H1 (cell line): ENCODE data around the gene CTIF.

Source experiments
- ATF2 ChIP-seq: IDR thresholded peaks from 2 replicates; pipeline ENCODE4 v1.6.1; 2012; ENCODE audit warnings: low read length, inconsistent platforms
- BRCA1 ChIP-seq: IDR thresholded peaks from 2 replicates; pipeline ENCODE4 v1.6.1; 2012; ENCODE audit warnings: low read depth, low read length, improper control_type of control experiment
- CHD2 ChIP-seq: IDR thresholded peaks from 2 replicates; pipeline ENCODE4 v1.6.1; 2012; ENCODE audit warnings: low read length, improper control_type of control experiment
- CREB1 ChIP-seq: IDR thresholded peaks from 2 replicates; pipeline ENCODE4 v1.6.1; 2012; ENCODE audit warnings: inconsistent platforms
- CTCF ChIP-seq, 3 experiments: IDR thresholded peaks; 1 replicate in 2 of 3; 2 replicates in 1 of 3; pipeline versions ENCODE4 v1.5.1 to v1.6.1; 2011; ENCODE audit warnings: low read length in 3 of 3, mild to moderate bottlenecking in 3 of 3, inconsistent platforms in 2 of 3, low read depth in 1 of 3, moderate library complexity in 1 of 3; ENCODE audit not compliant: insufficient read depth in 1 of 3; ENCODE audit errors: control extremely low read depth in 1 of 3
- EP300 ChIP-seq, 2 experiments: IDR thresholded peaks; 1 replicate in 1 of 2; 2 replicates in 1 of 2; pipeline ENCODE4 v1.6.1; 2011 to 2012; ENCODE audit warnings: low read depth in 2 of 2, low read length in 2 of 2, mild to moderate bottlenecking in 2 of 2, borderline replicate concordance in 1 of 2, inconsistent platforms in 1 of 2, moderate library complexity in 1 of 2
- EZH2 ChIP-seq: fragments of 200-600 bp; sonication (generic); IDR thresholded peaks from 2 replicates; pipeline ENCODE4 v1.7.1; 2012; ENCODE audit warnings: low read depth, mild to moderate bottlenecking, moderate library complexity, low read length, inconsistent platforms; ENCODE audit not compliant: severe bottlenecking
- MAX ChIP-seq: IDR thresholded peaks from 2 replicates; pipeline ENCODE4 v1.6.1; 2012; ENCODE audit warnings: inconsistent platforms
- POLR2A ChIP-seq, 2 experiments: IDR thresholded peaks; 1 replicate in 1 of 2; 2 replicates in 1 of 2; pipeline ENCODE4 v1.6.1; 2011; ENCODE audit warnings: low read depth in 2 of 2, low read length in 2 of 2, mild to moderate bottlenecking in 2 of 2; ENCODE audit errors: control extremely low read depth in 1 of 2
- RAD21 ChIP-seq, 2 experiments: IDR thresholded peaks in 1 of 2; conservative IDR thresholded peaks in 1 of 2; 2 replicates each; pipeline ENCODE4 v1.6.1; 2011; ENCODE audit warnings: low read depth in 2 of 2, low read length in 2 of 2, improper control_type of control experiment in 1 of 2, inconsistent platforms in 1 of 2, mild to moderate bottlenecking in 1 of 2, moderate library complexity in 1 of 2
- SP1 ChIP-seq: IDR thresholded peaks from 2 replicates; pipeline ENCODE4 v1.6.1; 2011; ENCODE audit warnings: low read depth, low read length
- SP4 ChIP-seq: IDR thresholded peaks from 2 replicates; pipeline ENCODE4 v1.6.1; 2012; ENCODE audit warnings: low read length, inconsistent platforms
- TCF12 ChIP-seq: IDR thresholded peaks from 2 replicates; pipeline ENCODE4 v1.6.1; 2011; ENCODE audit warnings: low read depth, mild to moderate bottlenecking, low read length
- YY1 ChIP-seq: IDR thresholded peaks from 2 replicates; pipeline ENCODE4 v1.6.1; 2011; ENCODE audit warnings: low read depth, mild to moderate bottlenecking, low read length

- TF ChIP-seq CTCF (IDR thresholded peaks at IDR 0.05; ENCODE audit: control extremely low read depth in 1 of 3, insufficient read depth in 1 of 3, low read depth in 1 of 3, low read length in 3 of 3) (no peak), RAD21 (IDR thresholded peaks at IDR 0.05 in 1 of 2, conservative IDR thresholded peaks at IDR 0.05 in 1 of 2; ENCODE audit: low read depth in 2 of 2, low read length in 2 of 2) (no peak), BRCA1 (no peak), CREB1 (no peak), EZH2 (no peak), SP1 (no peak), POLR2A (IDR thresholded peaks at IDR 0.05; ENCODE audit: control extremely low read depth in 1 of 2, low read depth in 2 of 2, low read length in 2 of 2) (no peak), EP300 (IDR thresholded peaks at IDR 0.05; ENCODE audit: borderline replicate concordance in 1 of 2, low read depth in 2 of 2, low read length in 2 of 2) (no peak), MAX (no peak), TCF12 (no peak), SP4 (no peak), YY1 (no peak), CHD2 (no peak), ATF2 (no peak)
These were observed 359.7 kb downstream of the CTIF start for GRCh38 chr18:48898521-48898920.
